ENCODE results near the gene TJP1.

GRCh38 chr15:29666241-29666640, 156.0 kb downstream of the TJP1 start:
- no peak for TF ChIP-seq GATA3 (IDR thresholded peaks at IDR 0.05; ENCODE audit: low read depth, low read length)
- no peak for TF ChIP-seq GATA2 (IDR thresholded peaks at IDR 0.05; ENCODE audit: low read depth, low read length)
